Neural crest cell (in vitro differentiated cells): ENCODE data around the gene PRR16. TPM values are rescaled to one million over a fixed set of nuclear protein-coding genes. Genes with fewer than 3 reads are reported as not detected.

Source experiments
- DNase-seq: peaks from one replicate; pipeline ENCODE4 v3.0.0; 2021; ENCODE audit warnings: low read depth, mixed read lengths, low spot score
- H3K27ac Mint-ChIP-seq: one replicate; pipeline ENCODE4 v1.8.0; 2021; ENCODE audit warnings: mild to moderate bottlenecking, mixed read lengths; ENCODE audit not compliant: unreplicated experiment
- H3K27me3 Mint-ChIP-seq: 2 replicates; pipeline ENCODE4 v1.8.0; 2021; ENCODE audit warnings: low read depth, mild to moderate bottlenecking, mixed read lengths
- H3K36me3 Mint-ChIP-seq: 2 replicates; pipeline ENCODE4 v1.8.0; 2021; ENCODE audit warnings: low read depth, mild to moderate bottlenecking, mixed read lengths
- H3K4me1 Mint-ChIP-seq: 2 replicates; pipeline ENCODE4 v1.8.0; 2021; ENCODE audit warnings: mixed read lengths
- H3K4me3 Mint-ChIP-seq: one replicate; pipeline ENCODE4 v1.8.0; 2021; ENCODE audit warnings: mild to moderate bottlenecking, mixed read lengths
- H3K9me3 Mint-ChIP-seq: 2 replicates; pipeline ENCODE4 v1.8.0; 2021; ENCODE audit warnings: mixed read lengths
- total RNA-seq: library from RNA; stranded (reverse); gene quantifications from 2 replicates; pipeline ENCODE4 v1.2.1, GENCODE V29; 2021
- TF ChIP-seq, protein P1 (sequence below): fragments of 200-600 bp; sonication (generic); conservative IDR thresholded peaks from 2 replicates; pipeline ENCODE4 v1.5.0; 2021; ENCODE audit warnings: antibody characterized with exemption, mild to moderate bottlenecking

PRR16 gene
- total RNA-seq, 1 donor from 2014 or later, result not detected

DNA sequence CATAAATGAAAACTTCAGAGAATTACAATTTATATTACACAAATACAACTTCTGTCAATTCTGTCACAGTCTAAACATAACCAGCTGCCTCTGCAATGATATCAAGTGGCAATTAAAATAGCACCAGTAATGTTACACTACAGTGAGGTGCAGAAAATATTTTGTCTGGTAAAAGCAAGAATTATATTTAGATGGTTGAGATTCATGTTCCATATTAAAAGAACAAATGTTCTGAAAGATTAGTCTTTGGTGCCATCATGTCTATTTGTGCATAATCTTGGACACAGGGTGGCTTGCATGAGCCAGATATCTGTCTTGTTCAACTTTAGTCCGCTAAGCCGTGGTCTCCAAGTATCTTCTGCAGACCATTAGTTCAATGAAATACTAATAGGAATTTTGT, 29.0 kb upstream of the PRR16 start:
- no peak overlapping the region for H3K4me3 Mint-ChIP-seq
- H3K36me3 Mint-ChIP-seq, result peaks cover 4% of the 10 kb centered on the region
- DNase-seq, result no peak
- H3K4me1 Mint-ChIP-seq, result no peaks in the 10 kb centered on the region
- TF ChIP-seq, protein P1, sequence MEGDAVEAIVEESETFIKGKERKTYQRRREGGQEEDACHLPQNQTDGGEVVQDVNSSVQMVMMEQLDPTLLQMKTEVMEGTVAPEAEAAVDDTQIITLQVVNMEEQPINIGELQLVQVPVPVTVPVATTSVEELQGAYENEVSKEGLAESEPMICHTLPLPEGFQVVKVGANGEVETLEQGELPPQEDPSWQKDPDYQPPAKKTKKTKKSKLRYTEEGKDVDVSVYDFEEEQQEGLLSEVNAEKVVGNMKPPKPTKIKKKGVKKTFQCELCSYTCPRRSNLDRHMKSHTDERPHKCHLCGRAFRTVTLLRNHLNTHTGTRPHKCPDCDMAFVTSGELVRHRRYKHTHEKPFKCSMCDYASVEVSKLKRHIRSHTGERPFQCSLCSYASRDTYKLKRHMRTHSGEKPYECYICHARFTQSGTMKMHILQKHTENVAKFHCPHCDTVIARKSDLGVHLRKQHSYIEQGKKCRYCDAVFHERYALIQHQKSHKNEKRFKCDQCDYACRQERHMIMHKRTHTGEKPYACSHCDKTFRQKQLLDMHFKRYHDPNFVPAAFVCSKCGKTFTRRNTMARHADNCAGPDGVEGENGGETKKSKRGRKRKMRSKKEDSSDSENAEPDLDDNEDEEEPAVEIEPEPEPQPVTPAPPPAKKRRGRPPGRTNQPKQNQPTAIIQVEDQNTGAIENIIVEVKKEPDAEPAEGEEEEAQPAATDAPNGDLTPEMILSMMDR, result no peak
- H3K9me3 Mint-ChIP-seq, result peaks cover 8% of the 10 kb centered on the region
- no peak overlapping the region for H3K27ac Mint-ChIP-seq
- no peaks in the 10 kb centered on the region for H3K27me3 Mint-ChIP-seq

DNA sequence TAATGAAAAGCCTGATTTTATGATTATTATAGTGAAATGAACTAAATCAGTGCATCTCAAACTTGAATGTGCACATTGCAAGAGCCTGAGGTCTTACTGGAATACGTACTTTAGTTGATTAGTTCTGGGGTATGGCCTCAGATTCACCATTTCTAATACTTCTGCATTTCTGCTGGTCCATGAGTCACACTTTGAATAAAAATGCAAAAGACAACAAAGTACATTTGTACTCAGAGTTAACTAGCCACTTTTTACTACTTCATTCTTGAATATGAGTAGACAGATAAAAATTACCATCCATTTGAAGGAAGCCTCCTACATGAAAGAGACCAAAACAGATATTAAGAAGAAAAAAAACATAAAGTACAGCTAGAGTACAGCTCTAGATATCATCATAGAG, 27.1 kb upstream of the PRR16 start:
- Mint-ChIP-seq H3K9me3 (no peaks in the 10 kb centered on the region), H3K4me1 (no peaks in the 10 kb centered on the region), H3K36me3 (no peaks in the 10 kb centered on the region), H3K27me3 (no peaks in the 10 kb centered on the region), H3K4me3 (no peak overlapping the region), H3K27ac (no peak overlapping the region)
- no peak for DNase-seq
- TF ChIP-seq, protein P1, result no peak

DNA sequence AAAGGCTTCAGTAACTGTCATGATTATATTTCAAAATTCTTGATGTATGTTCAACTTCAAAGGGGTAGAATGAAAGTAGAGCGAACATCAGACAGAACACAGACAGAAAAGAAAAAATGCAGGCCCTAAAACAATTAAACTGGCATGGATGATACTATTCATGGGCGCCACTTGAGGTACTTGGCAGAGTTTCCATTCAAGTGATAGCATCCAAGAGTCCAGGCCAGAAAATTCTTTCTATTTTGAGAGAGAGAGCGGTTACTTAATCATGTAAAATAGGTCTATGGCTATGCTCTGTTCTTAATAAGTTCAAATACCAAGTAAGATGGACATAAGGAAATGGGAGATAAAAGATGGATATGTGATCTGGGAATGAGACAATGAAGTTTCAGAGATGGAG, 21.4 kb upstream of the PRR16 start:
- Mint-ChIP-seq H3K27ac (no peak overlapping the region), H3K27me3 (no peaks in the 10 kb centered on the region), H3K4me1 (no peaks in the 10 kb centered on the region), H3K4me3 (no peak overlapping the region), H3K9me3 (no peaks in the 10 kb centered on the region), H3K36me3 (no peaks in the 10 kb centered on the region)
- TF ChIP-seq, protein P1, result no peak
- DNase-seq, result no peak

DNA sequence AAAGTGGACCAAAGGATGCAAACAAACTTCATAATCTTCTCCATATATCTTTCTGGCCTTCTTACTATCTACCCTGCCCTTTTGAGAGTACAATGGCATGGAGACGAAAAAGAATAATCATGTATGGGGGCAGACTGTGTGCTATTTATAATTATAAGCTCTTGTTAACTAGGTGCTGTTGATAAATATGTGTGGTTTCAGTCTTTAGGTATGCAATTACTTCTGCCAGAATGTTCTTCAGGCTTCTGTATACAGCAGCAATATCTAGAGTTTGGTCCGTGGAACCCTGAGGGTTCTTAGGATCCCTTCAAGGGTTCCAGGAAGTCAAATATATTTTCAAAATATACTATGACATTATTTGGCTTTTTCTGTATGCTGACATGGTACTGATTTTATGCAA, 20.5 kb upstream of the PRR16 start:
- no peaks in the 10 kb centered on the region for H3K9me3 Mint-ChIP-seq
- no peak overlapping the region for H3K4me3 Mint-ChIP-seq
- H3K27me3 Mint-ChIP-seq, result no peaks in the 10 kb centered on the region
- no peak for DNase-seq
- H3K27ac Mint-ChIP-seq, result no peak overlapping the region
- TF ChIP-seq, protein P1, result no peak
- no peaks in the 10 kb centered on the region for H3K4me1 Mint-ChIP-seq
- H3K36me3 Mint-ChIP-seq, result no peaks in the 10 kb centered on the region

DNA sequence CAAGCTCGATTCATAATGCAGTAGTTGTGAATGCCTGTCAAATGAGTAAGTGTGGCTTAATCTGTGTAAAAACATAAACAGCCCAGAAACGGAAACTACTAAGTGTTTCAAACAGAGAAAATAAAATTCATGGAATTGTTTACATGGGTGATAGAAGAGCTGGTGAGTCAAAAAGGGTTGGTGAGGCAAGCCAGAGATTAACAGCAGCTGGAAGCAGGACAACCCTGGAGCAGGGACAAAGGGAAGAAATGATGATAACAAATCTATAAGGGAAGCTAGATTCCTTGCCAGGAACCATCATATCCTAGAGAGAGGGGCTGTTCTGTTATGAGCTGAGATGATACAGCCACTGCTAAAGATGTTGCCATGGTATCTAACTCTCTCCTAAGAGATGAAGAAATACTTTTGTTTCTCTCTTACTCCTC, 18.0 kb upstream of the PRR16 start:
- no peaks in the 10 kb centered on the region for H3K27me3 Mint-ChIP-seq
- no peak overlapping the region for H3K4me3 Mint-ChIP-seq
- no peaks in the 10 kb centered on the region for H3K4me1 Mint-ChIP-seq
- no peak for DNase-seq
- TF ChIP-seq, protein P1, result no peak
- H3K9me3 Mint-ChIP-seq, result no peaks in the 10 kb centered on the region
- H3K36me3 Mint-ChIP-seq, result no peaks in the 10 kb centered on the region
- no peak overlapping the region for H3K27ac Mint-ChIP-seq

DNA sequence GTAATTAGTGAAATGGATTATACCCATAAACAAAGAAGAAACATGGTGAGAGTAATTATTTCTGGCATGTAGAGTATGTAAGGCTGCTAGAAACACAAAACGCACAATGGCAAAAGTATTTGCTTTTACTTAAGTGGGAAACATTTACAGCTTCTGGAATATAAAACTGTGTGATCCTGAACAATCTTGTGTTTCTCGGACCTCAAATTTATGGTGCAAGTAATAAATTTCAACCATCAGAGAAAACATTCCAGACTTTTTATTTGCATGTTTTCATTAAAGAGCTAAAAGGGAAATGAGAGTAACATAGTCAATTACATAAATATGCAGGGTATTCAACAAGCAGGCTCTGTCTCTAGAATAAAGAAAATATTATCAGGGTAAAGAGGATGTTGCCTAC, 17.2 kb upstream of the PRR16 start:
- Mint-ChIP-seq H3K9me3 (no peaks in the 10 kb centered on the region), H3K4me1 (no peaks in the 10 kb centered on the region), H3K27me3 (no peaks in the 10 kb centered on the region), H3K36me3 (no peaks in the 10 kb centered on the region), H3K27ac (no peak overlapping the region), H3K4me3 (no peak overlapping the region)
- no peak for DNase-seq
- TF ChIP-seq, protein P1, result no peak
